ENCODE data around the gene CRYAA.

Gene CRYAA

DNA sequence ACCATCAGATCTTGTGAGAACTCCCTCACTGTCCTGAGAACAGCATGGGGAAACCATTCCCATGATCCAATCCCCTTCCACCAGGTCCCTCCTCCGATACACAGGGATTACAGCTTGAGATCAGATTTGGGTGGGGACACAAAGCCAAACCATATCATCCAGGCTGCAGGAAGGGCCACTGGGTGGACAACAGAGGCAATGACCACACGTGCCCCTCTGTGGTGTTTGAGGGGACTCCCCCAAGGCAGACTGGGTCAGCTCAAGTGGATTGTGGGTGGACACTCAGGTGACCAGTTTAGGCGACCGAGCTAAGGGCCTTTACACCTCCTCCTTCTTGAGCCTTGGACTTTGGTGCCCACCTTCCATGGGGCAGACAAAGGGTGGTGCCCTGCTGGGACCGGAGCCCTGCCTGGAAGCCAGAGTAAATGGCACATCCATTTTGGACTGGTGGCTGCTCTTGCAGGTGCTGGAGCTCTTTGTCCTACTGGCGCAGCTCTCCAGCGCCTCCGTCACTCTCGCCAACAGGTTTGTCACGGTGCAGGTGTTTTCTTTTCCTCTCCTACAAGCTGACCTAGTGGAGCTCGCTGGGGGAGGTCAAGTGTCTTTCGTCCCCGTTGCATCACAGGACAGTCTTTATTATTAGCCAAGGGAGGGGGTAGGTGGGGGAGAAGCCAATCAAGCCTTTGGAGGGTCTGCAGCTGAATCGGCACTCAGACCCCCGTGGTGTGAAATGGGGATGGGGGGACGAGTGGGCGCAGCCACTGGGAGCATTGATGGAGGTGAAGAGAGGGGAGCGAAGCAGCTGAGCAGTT is 37.6 kb downstream of the CRYAA start:
- DNase-seq = no peak

DNA sequence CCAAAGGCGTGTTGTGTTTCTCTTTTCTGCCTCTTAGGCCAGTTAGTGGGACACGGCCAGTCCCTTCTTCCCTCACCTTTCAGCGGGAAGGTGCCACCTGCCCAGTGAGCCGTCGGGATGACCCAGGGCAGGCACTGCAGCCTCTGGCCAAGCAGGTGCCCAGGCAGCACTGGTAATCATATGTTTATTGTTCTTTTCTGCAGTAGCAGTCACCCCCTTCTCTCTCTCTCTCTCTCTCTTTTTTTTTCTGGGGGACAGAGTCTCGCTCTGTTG is 38.2 kb downstream of the CRYAA start:
- no peak for DNase-seq

DNA sequence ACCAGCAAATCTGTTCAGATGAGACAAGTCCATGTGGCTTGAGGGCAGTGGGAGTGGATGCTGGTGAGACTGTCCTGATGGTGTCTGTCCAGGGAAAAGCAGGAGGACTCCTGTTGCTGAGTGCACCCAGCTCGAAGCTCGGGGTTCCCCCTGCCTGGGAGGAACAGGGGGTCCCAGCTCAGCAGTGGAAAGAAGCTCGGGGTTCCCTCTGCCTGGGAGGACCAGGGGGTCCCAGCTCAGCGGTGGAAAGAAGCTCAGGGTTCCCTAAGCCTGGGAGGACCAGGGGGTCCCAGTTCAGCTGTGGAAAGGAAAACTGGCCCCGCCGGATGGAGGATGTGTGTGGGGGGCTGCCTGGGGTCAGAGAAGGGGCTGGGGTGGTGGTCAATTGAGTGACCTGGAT is 39.1 kb downstream of the CRYAA start:
- DNase-seq = no peak

DNA sequence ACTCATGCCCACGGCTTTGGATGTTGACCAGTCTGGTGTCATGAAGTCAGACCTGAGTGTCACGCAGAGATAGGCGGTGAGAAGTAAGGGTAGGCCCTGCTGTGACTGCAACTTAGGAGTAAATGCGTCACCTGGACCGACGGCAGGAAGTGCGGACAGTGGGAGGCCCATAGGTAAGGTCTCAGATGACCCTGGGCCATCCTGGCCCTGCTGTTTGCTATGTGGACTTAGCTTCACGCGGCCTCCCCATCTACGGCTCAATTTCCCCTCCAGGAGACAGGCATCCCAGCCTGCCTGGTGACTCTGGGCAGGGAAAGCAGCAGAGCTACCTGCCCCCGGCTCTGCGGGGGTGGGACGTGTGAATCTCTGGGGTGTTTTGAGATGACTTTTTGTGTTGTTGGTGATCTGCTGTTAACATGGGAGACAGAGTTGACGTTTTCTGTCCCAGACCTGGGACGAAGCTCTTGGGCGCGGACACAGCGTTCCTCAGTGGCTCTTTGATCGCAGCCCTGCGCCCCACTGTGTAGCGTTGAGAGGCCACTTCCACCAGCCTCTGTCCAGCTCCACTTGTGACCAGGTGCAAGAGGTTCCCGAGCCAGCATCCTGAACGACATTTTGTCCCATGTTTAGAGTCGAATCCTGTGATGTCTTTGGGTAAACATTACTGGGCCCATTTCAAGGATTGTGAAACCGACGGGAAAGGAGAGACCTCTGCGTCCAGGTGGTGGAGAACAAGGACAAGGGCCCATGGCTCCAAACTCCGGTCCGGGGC is 39.9 kb downstream of the CRYAA start:
- no peak for DNase-seq

DNA sequence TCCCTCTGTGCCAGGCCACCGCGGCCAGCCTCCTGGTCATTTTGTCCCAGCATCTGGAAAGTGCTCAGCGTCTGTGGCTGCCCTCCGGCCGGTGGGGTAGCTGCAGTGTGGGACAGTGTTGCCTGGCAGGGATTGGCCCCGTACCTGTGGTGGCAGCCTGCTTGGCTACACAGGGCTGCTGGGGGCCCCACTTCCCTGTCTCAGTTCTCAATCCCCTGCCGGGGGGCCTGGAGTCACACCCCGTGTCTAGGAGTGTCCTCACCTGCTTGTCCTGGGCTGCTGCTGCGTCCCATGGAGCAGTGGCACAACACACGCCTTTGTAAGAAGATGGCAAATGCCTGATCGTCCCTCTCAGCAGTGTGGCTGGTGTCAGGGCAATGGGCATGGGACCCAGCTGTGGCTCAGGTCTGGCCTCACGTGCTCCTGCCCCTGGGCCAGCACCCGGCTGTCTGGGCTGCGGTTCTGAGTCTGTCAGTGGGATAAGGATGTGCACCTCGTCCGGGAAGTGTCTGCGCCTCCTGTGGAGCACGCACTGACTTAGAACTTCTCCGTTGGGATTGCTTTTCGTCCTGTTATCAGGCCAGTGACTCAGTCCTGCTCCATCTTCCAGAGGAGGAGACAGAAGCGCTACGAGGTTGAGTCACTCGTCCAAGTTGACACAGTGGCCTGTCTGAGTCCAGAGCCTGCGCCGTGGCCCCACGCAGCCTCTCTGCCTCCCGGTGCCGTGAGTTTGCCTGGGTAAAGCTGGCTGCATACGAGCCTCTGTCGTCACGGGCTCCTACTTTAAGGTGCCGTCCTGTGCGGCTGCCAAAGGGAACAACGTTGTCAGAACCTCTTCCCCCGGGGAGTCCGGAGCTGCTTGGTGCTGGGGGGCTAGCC is 41.0 kb downstream of the CRYAA start:
- DNase-seq = no peak

DNA sequence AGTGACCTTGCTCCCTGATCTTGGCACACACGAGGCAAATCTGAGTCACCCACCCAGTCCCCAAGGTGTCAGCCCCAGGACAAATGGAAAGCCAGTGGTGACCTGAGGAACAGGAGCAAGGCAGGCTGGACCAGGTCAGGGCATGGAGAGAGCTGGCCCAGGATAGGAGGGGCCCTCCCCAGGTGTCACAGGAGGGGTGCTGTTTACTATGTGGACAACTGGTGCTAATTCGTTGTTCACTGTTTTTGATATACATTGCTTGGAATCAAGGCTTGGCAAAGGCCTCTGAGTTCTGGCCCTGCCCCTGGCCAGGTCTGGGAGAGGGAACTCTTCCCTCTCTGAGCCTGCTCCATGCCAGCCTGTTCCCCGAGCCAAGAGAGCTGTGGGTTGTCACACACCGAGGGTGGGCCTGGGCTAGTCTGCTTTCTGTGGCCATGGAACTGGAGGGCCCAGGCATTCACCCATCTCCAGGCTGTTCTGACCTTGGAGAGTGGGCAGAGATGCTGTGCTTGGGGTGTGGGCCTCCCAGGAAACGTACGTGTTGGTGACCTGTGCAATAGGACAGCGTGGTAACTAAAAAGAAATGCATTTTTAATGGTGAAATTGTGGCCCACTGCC is 41.8 kb downstream of the CRYAA start:
- no peak for DNase-seq

GRCh38 chr21:43211072-43211759 is 42.4 kb downstream of the CRYAA start:
- no peak for DNase-seq

DNA sequence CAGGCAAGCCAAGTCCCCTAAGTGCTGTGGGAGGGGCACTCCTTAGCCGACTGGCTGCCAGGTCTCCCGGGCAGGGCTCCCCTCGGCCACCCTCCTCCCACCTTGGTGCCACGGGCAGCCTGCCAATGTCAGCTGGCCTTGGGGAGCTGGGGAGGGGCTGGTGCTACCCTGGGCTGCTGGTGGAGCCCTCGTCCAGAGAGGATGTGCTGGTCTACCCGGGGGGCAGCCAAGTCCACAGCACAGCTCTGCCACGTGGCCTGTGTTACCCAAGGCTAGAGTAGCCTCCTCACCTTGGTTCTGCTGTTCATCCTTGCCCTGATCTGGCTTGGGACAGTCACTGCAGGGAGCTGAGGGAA is 42.9 kb downstream of the CRYAA start:
- DNase-seq = no peak

Measured in stimulated activated naive CD4-positive, alpha-beta T cell treated with Interleukin-2 at 50 U/mL for 16 hours (primary cell).